ENCODE measurements around the gene NKX1-2.

Gene NKX1-2

DNA sequence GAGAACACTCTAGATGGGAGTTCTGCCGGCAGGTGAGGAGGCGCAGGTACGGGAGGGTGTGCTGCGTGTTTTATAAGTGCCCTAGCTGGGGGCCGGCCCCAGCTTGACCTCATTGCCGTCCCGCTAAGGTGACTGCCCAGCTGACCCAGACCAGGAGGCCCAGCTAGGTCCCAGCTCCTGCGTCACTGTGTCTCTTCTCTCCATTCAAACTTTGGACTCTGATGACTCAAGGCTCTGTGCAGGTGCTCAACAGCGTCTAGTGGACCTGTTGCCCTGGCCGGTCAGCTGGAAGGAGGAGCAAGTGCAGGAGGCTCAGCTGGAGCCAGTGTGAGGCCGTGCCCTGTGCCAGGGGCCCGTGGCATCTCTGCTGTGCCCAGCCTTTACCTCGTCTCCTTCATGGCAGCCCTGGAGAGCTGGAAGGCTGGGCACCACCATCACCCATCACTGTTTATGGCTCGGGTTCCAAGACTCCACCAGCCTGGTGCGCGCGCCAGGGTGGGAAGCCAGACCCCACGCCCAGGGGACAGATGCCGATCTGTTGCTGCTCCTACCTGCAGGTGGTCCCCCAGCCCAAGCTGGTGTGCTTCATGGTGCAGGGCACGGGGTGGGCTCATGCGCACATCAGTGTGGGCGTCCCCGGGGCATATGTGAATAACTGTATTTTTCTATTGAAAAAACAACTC, 26.3 kb upstream of the NKX1-2 start:
- DNase-seq (ENCODE audit: low read depth in 2 of 2), result no peak

DNA sequence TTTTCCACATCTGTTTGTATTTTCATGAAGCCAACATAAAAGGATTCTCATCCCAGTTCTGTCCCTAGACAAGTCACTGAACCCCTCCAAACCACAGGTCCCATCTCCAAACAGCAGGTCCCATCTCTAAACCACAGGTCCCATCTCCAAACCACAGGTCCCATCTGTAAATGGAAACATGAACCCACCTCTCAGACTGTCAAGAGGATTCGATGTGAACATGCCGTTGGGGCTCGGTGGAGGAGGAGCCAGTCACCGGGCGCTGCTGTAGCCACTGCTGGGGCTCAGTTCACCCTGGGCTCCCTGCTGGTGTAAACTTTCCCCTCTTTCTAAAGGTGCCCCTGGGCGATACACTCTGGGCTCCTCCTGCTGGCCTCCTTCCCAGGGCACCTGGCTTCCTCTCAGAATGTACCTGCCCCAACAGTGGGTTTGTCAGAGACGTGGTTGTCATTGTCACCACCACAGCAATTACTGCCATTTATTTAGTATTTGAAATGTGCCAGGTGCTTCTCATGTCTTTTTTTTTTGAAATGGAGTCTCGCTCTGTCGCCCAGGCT, 24.8 kb upstream of the NKX1-2 start:
- no peak for DNase-seq (ENCODE audit: low read depth in 2 of 2)

DNA sequence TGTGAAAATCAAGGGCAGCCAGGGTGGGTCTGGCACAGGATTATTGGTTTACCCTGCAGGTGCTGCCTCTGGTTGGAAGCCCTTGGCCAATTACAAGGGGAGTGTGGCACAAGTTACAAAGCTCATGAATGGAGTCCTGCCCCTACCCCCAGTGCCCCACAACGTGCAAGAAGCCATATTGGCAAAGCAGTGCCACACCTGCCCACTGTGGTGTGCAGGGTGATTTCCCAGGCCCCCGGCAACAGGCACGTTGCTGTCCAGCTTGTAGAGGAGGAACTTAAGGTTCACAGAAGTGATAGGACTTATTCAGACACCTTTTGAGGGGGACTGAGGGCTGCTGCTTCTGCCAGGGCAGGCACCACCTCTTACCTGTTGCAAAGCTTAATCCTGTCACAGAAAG, 23.2 kb upstream of the NKX1-2 start:
- no peak for DNase-seq (ENCODE audit: low read depth in 2 of 2)

- no peak for DNase-seq (ENCODE audit: low read depth in 2 of 2)
Measured at GRCh38 chr10:124472071-124472470, 22.2 kb upstream of the NKX1-2 start.

- DNase-seq (ENCODE audit: low read depth in 2 of 2), result no peak
Measured at GRCh38 chr10:124470544-124471434, 21.0 kb upstream of the NKX1-2 start.

DNA sequence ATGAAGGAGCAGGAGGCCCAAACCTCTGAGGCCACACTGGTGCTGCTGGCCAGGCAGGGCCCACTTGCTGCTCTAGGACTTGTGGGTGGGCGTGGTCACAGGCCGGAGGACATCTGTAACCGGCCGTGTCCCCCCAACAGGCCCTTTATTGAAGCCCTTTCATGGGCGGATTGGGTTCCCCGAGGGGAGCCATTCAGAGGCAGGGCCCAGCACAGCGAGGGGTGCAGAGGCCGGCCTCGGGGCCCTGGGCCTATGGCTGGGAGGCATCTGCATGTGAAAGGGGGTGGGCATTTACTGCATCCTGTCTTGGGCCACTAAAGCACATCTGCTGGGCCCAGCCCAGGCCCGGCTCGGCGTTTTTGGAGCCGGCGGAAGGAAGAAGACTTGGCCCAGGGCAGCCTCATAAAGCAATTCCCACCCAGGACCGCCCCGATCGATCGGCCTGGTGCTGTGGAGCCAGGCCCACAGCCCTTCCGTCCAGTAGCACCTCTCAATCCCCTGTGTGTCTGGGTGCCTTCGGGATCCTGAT, 20.2 kb upstream of the NKX1-2 start:
- DNase-seq (ENCODE audit: low read depth in 2 of 2), result no peak

DNA sequence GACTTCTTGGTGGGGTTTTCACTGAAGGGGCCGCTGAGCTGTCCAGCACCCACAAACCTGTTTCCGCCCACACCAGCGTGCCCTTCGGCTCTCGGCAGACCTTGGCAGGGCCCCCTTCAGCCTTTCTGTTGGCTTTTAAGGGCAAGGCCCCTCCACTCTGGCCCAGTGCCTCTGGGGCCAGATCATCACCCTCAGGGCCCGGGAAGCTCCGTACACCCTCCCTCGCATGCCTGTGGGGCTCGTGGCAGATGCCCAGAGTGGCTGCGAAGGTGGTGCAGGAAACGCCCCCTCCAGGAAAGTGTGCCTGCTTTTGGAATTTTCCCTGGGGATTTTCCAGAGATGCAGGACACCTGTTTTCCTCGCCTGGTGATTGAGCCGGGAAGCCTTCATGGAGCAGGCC, 18.8 kb upstream of the NKX1-2 start:
- no peak for DNase-seq (ENCODE audit: low read depth in 2 of 2)

DNA sequence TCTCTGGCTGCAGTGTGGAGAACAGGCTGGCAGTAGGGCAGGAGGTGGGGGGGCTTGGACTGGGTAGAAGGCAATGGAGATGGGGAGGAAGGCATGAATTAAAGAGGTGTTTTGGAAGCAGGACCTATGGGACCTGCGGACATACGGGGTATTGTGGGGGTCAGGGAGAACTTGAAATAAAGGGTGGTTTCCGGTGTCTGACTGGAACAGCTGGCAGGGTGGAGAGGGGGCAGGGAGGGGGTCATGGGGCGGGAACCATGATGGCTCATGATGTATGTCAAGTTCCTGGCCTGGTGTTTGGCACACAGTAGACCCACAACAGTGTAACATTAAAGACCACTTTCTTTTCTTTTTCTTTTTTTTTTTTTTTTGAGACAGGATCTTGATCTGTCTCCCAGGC, 17.3 kb upstream of the NKX1-2 start:
- no peak for DNase-seq (ENCODE audit: low read depth in 2 of 2)

GRCh38 chr10:124465777-124466488, 16.1 kb upstream of the NKX1-2 start:
- DNase-seq (ENCODE audit: low read depth in 2 of 2), result no peak

- no peak for DNase-seq (ENCODE audit: low read depth in 2 of 2)
Measured at GRCh38 chr10:124465003-124465776, 15.4 kb upstream of the NKX1-2 start.

DNA sequence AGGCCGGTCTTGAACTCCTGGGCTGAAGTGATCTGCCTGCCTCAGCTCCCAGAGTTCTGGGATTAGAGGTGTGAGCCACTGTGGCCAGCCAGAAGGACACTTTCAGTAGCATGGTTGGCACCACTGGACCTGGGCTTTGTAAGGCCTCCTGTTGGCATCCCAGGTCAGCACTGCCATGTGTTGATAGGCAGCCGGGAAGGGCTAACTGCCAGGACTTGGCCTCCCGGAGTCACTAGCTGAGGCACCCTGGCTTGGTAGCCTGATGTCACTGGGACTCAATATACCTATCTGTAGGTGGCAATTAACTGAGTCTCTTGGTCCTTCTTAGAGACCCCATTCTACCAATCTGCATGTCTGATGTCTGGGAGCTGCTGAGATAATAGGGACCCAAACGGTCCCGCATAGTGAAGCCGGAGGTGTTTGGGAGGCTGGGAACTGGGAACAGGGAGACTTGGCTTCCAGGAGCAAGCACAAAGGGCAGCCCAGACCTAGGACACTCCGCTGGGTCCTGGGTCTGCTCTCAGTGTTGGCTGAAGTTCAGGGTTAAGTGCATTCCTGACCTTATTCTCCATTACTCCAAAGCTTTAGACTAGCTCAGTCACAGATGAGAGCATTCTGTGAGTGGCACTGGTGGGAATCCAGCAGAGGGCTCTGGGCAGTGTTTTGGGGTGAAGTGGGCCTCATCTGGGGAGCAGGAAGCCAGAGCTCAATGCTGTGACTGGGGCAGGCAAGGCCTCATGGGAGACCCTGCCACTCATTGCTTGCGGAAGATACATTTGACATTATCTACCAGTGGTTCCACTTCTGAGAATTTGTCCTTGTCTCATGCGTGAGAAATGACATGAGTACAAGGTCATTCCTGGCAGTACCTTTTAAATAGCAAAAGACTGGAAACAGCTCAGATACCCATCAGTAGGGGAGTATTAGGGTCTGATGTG, 14.5 kb upstream of the NKX1-2 start:
- DNase-seq (ENCODE audit: low read depth in 2 of 2), result no peak

DNA sequence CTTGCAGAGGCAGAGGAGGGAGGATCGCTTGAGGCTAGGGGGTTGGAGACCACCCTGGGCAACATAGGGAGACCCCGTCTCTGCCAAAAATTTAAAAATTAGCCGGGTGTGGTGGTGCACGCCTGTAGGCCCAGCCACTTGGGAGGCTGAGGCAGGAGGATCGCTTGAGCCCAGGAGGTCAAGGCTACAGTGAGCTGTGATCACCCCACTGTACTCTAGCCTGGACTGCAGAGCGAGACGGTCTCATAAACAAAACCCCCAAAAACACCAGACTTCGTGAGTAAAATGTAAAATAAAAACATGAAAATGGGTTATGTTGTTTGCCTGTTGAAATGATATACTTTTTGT, 12.5 kb upstream of the NKX1-2 start:
- DNase-seq (ENCODE audit: low read depth in 2 of 2), result no peak

DNA sequence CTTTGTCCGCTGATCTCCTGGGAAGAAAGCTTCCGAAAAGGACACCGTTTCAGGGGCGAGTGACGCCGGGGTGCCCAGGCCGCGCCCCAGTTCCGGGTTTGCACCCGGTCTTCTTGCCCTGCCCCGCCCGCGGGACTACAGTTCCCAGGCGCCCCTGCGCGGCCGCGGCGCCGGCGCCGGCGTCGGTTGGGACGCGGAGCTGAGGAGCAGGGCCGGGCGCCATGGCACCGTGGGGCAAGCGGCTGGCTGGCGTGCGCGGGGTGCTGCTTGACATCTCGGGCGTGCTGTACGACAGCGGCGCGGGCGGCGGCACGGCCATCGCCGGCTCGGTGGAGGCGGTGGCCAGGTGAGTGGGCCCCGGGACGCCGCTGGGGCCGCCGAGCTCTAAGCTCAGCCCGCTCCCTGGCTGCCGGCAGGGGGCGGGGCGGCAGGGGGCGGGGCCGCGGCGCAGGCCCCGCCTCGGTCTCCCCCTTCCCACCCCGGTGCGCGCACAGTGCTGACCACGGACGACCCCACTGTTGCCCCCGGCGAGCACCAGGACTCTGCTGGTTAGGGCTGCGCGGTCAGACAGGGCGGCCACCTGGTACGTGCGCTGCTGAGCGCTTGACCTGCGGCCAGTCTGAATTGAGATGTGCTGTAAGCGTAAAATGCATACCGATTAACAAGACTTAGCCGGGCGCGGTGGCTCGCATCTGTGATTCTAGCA, 12.0 kb upstream of the NKX1-2 start, which contains the start of gene LHPP:
TSS of gene LHPP (plus strand) at position 182 of the 706 bp plus-strand sequence. CDS start at position 222, 40 bp downstream.
- DNase-seq (ENCODE audit: low read depth in 2 of 2), result peak; percentile 83 to 85

GRCh38 chr10:124460144-124460543, 10.3 kb upstream of the NKX1-2 start:
- no peak for DNase-seq (ENCODE audit: low read depth in 2 of 2)

DNA sequence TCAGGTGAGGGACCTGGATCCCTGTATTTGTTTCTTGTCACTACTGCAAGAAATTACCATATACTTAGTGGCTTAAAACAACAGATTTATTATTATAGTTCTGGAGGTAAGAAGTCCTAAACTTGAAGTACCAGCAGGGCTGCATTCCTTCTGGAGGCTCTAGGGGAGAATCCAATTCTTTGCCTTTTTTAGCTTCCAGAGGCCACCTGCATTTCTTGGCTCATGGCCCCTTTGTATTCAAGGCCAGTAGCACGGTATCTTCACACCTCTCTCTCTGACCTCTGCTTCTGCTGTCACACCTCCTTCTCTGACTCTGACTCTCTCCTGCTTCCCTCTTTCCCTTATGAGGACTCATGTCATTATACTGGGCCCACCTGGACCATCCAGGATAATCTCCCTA, 9.6 kb upstream of the NKX1-2 start:
- DNase-seq (ENCODE audit: low read depth in 2 of 2), result no peak

DNA sequence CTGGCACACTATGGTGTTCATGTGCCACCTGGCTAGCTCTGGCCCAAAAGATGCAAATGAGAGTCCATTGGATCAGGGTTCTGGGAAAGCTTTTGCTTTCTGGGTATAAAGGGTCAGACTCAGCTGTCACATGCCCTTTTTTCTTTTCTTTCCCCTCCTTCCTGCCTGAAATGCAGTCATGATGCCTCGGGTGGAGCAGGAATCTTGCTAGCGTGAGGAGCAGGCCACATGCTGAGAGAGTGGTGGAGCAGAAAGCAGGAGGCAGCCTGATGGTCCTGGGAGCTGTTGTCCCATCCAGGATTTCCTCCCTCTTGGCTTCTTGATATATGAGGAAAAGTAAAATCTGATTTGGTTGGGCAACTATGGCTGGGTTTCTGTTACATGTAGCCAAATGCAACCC, 9.1 kb upstream of the NKX1-2 start:
- no peak for DNase-seq (ENCODE audit: low read depth in 2 of 2)

- DNase-seq (ENCODE audit: low read depth in 2 of 2), result no peak
Measured at GRCh38 chr10:124458473-124458872, 8.6 kb upstream of the NKX1-2 start.

- no peak for DNase-seq (ENCODE audit: low read depth in 2 of 2)
Measured at GRCh38 chr10:124455441-124455840, 5.6 kb upstream of the NKX1-2 start.

DNA sequence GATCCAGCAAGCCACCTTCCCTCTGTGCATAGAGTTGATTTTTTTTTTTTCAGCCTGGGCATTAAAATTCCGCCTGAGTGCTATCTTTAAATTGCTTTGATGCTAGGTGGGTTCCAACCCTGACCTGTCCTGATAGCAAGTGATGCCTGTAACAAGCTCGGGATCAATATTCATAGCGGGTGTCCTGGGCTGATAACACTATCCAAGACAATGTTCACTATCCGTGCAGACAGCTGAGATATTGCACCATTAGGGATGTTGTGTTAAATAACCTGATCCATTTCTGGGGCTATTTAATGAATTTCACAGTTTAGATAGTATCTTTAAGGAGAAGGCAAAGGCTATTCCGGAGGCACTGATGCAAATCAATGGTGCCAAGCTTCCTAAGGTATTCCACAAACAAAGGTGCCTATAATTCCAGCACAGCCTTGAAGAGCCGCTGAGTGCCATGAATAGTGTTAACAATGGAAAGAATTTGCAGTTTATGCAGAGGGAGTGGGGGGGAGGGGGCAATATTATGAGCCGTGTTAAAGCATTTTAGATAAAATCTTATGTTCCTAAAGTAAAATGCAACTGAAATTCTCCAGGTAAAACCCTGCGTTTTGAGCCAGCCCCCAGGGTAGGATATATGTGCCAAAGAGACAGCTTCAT, 4.2 kb upstream of the NKX1-2 start:
- DNase-seq (ENCODE audit: low read depth in 2 of 2), result no peak
